Naive thymus-derived CD4-positive, alpha-beta T cell (primary cell): ENCODE results near the gene PSD4. TPM values are rescaled to one million over a fixed set of nuclear protein-coding genes. Genes with fewer than 3 reads are reported as not detected.

Experiments used
- ATAC-seq: fragments of 150-1000 bp; cut with Tn5 transposase; 2 replicates; pipeline ENCODE4 v1.10.0; 2021; ENCODE audit warnings: mild to moderate bottlenecking, moderate library complexity
- CTCF ChIA-PET: fragments of 350-600 bp; sonication (Branson Sonifier 250); formaldehyde crosslinking; loops from one replicate; lab custom pipeline; 2021; ENCODE audit warnings: antibody characterized with exemption; lab: Charles Lee
- POLR2A ChIA-PET: fragments of 350-600 bp; sonication (Branson Sonifier 250); formaldehyde crosslinking; loops from one replicate; lab custom pipeline; 2021; ENCODE audit warnings: antibody characterized with exemption, inconsistent platforms; lab: Charles Lee
- DNase-seq, 9 donors: peaks; one replicate each; pipeline versions ENCODE4 v3.0.0 to v3.0.0-alpha.2; 2020 to 2022; ENCODE audit warnings: mixed read lengths in 1 of 9
- H3K27ac ChIP-seq: one replicate; pipeline ENCODE4 v1.7.0; 2013; ENCODE audit warnings: mild to moderate bottlenecking, low read depth, low read length, moderate library complexity
- H3K27me3 ChIP-seq, 2 donors: one replicate each; pipeline ENCODE4 v1.7.0; 2013; ENCODE audit warnings: low read length in 2 of 2, mild to moderate bottlenecking in 2 of 2, moderate library complexity in 2 of 2; ENCODE audit not compliant: control insufficient read depth in 2 of 2, insufficient read depth in 2 of 2
- H3K36me3 ChIP-seq, 3 experiments: 1 replicate in 2 of 3; 2 replicates in 1 of 3; pipeline ENCODE4 v1.7.0; 2013; ENCODE audit warnings: low read length in 3 of 3, mild to moderate bottlenecking in 3 of 3, moderate library complexity in 1 of 3; ENCODE audit not compliant: insufficient read depth in 3 of 3, control insufficient read depth in 2 of 3
- H3K4me1 ChIP-seq, 2 donors: one replicate each; pipeline ENCODE4 v1.7.0; 2013; ENCODE audit warnings: low read length in 2 of 2, mild to moderate bottlenecking in 2 of 2, moderate library complexity in 1 of 2; ENCODE audit not compliant: control insufficient read depth in 2 of 2, insufficient read depth in 2 of 2
- H3K4me3 ChIP-seq: 2 replicates; pipeline ENCODE4 v1.7.0; 2013; ENCODE audit warnings: mild to moderate bottlenecking, low read length
- H3K9me3 ChIP-seq, 3 experiments: 1 replicate in 2 of 3; 2 replicates in 1 of 3; pipeline ENCODE4 v1.7.0; 2013; ENCODE audit warnings: low read length in 3 of 3; ENCODE audit not compliant: control insufficient read depth in 2 of 3
- H3K27ac Mint-ChIP-seq, 9 donors: one replicate each; pipeline ENCODE4 v1.8.0; 2020 to 2022; ENCODE audit warnings: mixed read lengths in 9 of 9, mild to moderate bottlenecking in 8 of 9, moderate library complexity in 5 of 9, inconsistent platforms in 2 of 9
- H3K27me3 Mint-ChIP-seq, 5 donors: one replicate each; pipeline ENCODE4 v1.8.0; 2021 to 2022; ENCODE audit warnings: mixed read lengths in 5 of 5, mild to moderate bottlenecking in 1 of 5
- H3K36me3 Mint-ChIP-seq, 5 donors: one replicate each; pipeline ENCODE4 v1.8.0; 2020 to 2022; ENCODE audit warnings: mixed read lengths in 5 of 5, mild to moderate bottlenecking in 3 of 5, inconsistent platforms in 1 of 5
- H3K4me1 Mint-ChIP-seq, 7 donors: one replicate each; pipeline ENCODE4 v1.8.0; 2020 to 2022; ENCODE audit warnings: mixed read lengths in 7 of 7, mild to moderate bottlenecking in 3 of 7, inconsistent platforms in 1 of 7
- H3K4me3 Mint-ChIP-seq, 10 donors: one replicate each; pipeline ENCODE4 v1.8.0; 2020 to 2022; ENCODE audit warnings: mild to moderate bottlenecking in 10 of 10, mixed read lengths in 10 of 10, moderate library complexity in 6 of 10, inconsistent platforms in 2 of 10
- H3K9me3 Mint-ChIP-seq, 11 donors: one replicate each; pipeline ENCODE4 v1.8.0; 2020 to 2022; ENCODE audit warnings: mixed read lengths in 11 of 11, mild to moderate bottlenecking in 4 of 11, inconsistent platforms in 1 of 11, moderate library complexity in 1 of 11
- intact Hi-C, 2 donors: fragments of 100-400 bp; cut with micrococcal nuclease; formaldehyde crosslinking; loops; one replicate each; pipeline ENCODE4 v1.15.1; 2023
- polyA plus RNA-seq, 2 donors: library from polyadenylated mRNA; unstranded; fragments of 300-500 nt; fragmentation: Illumina TruSeq; gene quantifications; one replicate each; pipeline ENCODE4 v1.2.3, GENCODE V29; 2021
- total RNA-seq, 6 experiments: library from RNA in 5 of 6; stranded (reverse) in 5 of 6; gene quantifications; 1 replicate in 5 of 6; 2 replicates in 1 of 6; pipeline ENCODE4 v1.2.3 and lab custom pipeline; 2021 to 2026

PSD4 gene
- total and polyA plus RNA-seq, 7 experiments from 2014 or later = 28.0 to 399 (median 112) TPM

- H3K4me3 ChIP-seq = no peak overlapping the region
- no peaks in the 10 kb centered on the region for H3K9me3 ChIP-seq
- ATAC-seq = no peak
- no peaks in the 10 kb centered on the region for H3K27me3 Mint-ChIP-seq
- peaks cover 0 to 2% (median 0%) of the 10 kb centered on the region in 11 donors for H3K9me3 Mint-ChIP-seq
- ChIA-PET POLR2A (interaction anchor here (1.1 to 12.9 kb wide), 4 partner anchors 9 to 17 kb away, joined by 3 to 172 read pairs (median 30); partner anchors contain the start of gene PSD4), CTCF (interaction anchor here (2.4 kb wide), 1 partner anchor 28 kb away, joined by 19 read pairs; no protein-coding TSS in a partner anchor)
- intact Hi-C loops = no loop called here
- H3K27me3 ChIP-seq = no peaks in the 10 kb centered on the region
- H3K27ac ChIP-seq = peak overlapping the region; percentile 87
- H3K36me3 ChIP-seq = no peaks in the 10 kb centered on the region
- no peak for DNase-seq
- H3K27ac Mint-ChIP-seq = peak overlapping the region; percentile 31 to 100 (median 97)
- peaks cover 32 to 64% of the 10 kb centered on the region in 2 donors for H3K4me1 ChIP-seq
- H3K36me3 Mint-ChIP-seq = peaks cover 0 to 10% (median 3%) of the 10 kb centered on the region in 5 donors
- H3K4me1 Mint-ChIP-seq = peaks cover 53 to 83% (median 72%) of the 10 kb centered on the region in 7 donors
- peak overlapping the region in 3 of 10 donors; percentile 26 to 75 (median 49) for H3K4me3 Mint-ChIP-seq
Observed at GRCh38 chr2:113166187-113166645, 7.6 kb upstream of the PSD4 start.

DNA sequence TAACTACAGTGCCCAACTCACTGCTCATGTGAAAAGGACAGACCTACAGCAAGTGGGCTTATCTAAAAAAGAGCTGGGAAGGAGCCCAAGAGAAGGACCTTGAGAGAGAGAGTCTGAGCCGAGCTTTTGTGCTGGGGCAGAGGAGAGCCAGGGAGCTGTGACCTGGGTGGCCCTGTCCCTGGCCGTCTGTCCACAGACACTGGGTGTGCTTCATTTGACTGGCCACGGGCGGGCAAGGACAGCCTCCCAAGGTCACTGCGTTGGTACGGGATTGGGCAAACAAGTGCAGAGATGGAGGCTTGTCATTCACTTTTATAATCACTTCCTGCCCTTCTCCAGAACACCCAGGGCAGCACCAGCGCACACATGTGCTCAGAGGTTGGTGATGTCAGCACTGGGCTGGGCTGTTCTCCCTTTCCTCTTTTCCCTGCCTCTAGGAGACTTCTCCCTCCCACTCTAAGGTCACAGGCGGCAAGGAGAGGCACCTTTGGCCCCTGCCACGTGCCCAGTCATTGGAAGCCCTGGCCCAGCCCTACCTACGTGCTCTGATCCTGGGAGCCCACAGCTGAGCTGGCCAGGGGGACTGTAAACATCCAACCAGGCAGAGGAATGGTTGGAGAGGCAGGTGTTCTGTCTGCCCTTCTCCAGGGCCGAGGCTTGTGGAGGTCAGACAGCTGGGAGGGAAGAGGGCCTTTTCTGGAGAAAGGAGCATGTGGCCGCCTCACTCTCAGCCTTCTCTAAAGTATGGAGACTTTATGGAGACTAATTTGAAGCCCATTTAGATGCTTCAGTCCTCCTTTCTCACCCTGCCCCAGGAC lies 6.4 kb upstream of the PSD4 start:
- Histone ChIP-seq H3K9me3 (no peaks in the 10 kb centered on the region), H3K4me3 (peak overlapping the region; percentile 34), H3K4me1 (peaks cover 40 to 74% of the 10 kb centered on the region in 2 donors), H3K36me3 (no peaks in the 10 kb centered on the region), H3K27me3 (no peaks in the 10 kb centered on the region), H3K27ac (peak overlapping the region; percentile 87)
- H3K4me3 Mint-ChIP-seq = peak overlapping the region; percentile 57 to 87 (median 78)
- H3K4me1 Mint-ChIP-seq = peaks cover 61 to 88% (median 80%) of the 10 kb centered on the region in 7 donors
- ChIA-PET POLR2A (interaction anchor here (0.7 to 12.9 kb wide), 7 partner anchors 8 to 37 kb away, joined by 3 to 172 read pairs (median 4); partner anchors contain the start of gene PSD4), CTCF (interaction anchor here (0.7 to 2.4 kb wide), 6 partner anchors 9 to 87 kb away, joined by 3 to 19 read pairs (median 6); no protein-coding TSS in a partner anchor)
- peak overlapping the region; percentile 88 to 100 (median 97) for H3K27ac Mint-ChIP-seq
- ATAC-seq (peak; percentile 72), DNase-seq (peak in 6 of 9 donors; percentile 38 to 45 (median 41))
- intact Hi-C loops = loop anchor here (1.0 kb wide), 2 partner anchors 8 to 9 kb away; no protein-coding TSS in a partner anchor
- peaks cover 0 to 17% (median 4%) of the 10 kb centered on the region in 5 donors for H3K36me3 Mint-ChIP-seq
- H3K9me3 Mint-ChIP-seq = peaks cover 0 to 4% (median 0%) of the 10 kb centered on the region in 11 donors
- H3K27me3 Mint-ChIP-seq = no peaks in the 10 kb centered on the region

DNA sequence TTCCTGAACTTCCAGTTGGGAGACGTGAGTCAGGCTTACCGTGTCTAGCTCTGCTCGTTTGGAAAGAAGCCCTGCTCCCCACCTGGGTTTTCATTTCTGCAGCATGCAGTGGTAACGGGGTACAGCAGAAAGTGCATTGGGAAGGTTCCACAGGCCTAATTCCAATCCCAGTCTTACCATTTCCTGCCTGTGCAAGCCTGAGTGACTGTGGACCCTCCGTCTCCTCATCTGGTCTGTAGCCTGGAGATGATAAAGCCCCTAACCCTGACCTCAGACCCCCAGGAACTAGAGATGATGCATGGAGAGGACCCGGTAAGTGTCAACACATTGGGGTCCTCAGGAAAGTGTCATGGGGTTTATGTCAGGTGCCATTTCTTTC lies 5.8 kb upstream of the PSD4 start:
- Mint-ChIP-seq H3K27me3 (no peaks in the 10 kb centered on the region), H3K36me3 (peaks cover 0 to 17% (median 4%) of the 10 kb centered on the region in 5 donors), H3K4me1 (peaks cover 61 to 88% (median 80%) of the 10 kb centered on the region in 7 donors), H3K4me3 (peak overlapping the region; percentile 57 to 87 (median 78)), H3K27ac (peak overlapping the region; percentile 88 to 100 (median 97)), H3K9me3 (peaks cover 0 to 4% (median 0%) of the 10 kb centered on the region in 11 donors)
- Histone ChIP-seq H3K4me1 (peaks cover 47 to 74% of the 10 kb centered on the region in 2 donors), H3K36me3 (no peaks in the 10 kb centered on the region), H3K27me3 (no peaks in the 10 kb centered on the region), H3K27ac (peak overlapping the region; percentile 87), H3K9me3 (no peaks in the 10 kb centered on the region), H3K4me3 (peak overlapping the region; percentile 53)
- DNase-seq = no peak
- intact Hi-C loops = loop anchor here (1.0 to 2.0 kb wide), 3 partner anchors 7 to 171 kb away; no protein-coding TSS in a partner anchor
- ATAC-seq = no peak
- POLR2A ChIA-PET = interaction anchor here (0.6 to 12.9 kb wide), 6 partner anchors 11 to 31 kb away, joined by 3 to 172 read pairs (median 4); no protein-coding TSS in a partner anchor
- CTCF ChIA-PET = interaction anchor here (0.6 to 2.4 kb wide), 8 partner anchors 9 to 73 kb away, joined by 3 to 19 read pairs (median 6); no protein-coding TSS in a partner anchor

DNA sequence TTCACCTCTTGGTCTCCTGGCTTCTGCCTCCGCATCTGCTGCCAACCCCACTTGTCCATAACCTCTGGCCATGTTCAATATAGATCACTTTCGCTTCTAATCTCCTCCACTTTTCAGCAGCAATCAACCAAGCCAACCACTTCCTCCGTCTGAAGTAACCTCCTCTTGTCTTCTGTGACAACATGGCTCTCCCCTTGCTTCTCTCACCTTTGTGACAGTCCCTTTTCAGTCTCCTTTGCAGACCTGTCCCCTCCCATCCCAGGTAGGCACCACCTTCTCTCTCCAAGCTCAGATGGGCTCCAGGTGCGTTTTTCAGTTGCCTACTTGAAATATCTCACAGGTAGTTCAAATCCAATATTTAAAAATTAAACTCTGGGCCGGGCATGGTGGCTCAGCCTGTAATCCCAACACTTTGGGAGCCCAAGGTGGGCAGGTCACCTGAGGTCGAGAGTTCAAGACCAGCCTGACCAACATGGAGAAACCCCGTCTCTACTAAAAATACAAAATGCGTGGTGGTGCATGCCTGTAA lies 4.7 kb upstream of the PSD4 start:
- intact Hi-C loops = loop anchor here in 1 of 2 donors (1.0 to 2.0 kb wide), 2 partner anchors 11 to 172 kb away; no protein-coding TSS in a partner anchor

DNA sequence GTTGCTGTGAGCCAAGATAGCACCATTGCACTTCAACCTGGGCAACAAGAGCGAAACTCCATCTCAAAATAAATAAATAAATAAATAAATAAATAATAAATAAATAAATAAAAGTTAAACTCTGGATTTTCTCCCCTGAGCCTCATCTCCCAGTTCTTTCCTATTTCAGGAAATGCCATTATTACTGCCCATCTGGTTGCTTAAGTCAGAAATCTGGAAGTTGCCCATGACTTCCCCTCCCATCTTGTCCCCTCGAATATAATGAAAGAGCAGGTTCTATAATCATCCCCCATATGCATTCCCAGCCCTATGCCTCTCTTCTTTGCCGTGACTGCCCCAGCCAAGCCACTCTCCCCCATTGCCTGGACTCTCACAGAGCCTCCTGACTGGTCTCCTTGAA lies 4.2 kb upstream of the PSD4 start:
- no peaks in the 10 kb centered on the region for H3K9me3 ChIP-seq
- H3K27ac ChIP-seq = no peak overlapping the region
- POLR2A ChIA-PET = interaction anchor here (12.9 kb wide), 1 partner anchor 12 kb away, joined by 172 read pairs; no protein-coding TSS in a partner anchor
- peaks cover 0 to 2% (median 0%) of the 10 kb centered on the region in 5 donors for H3K27me3 Mint-ChIP-seq
- no peaks in the 10 kb centered on the region for H3K36me3 ChIP-seq
- H3K4me3 Mint-ChIP-seq = peak overlapping the region; percentile 4 to 78 (median 67)
- intact Hi-C loops = loop anchor here in 1 of 2 donors (1.0 to 2.0 kb wide), 2 partner anchors 11 to 173 kb away; no protein-coding TSS in a partner anchor
- no peak overlapping the region for H3K4me3 ChIP-seq
- H3K9me3 Mint-ChIP-seq = peaks cover 0 to 4% (median 0%) of the 10 kb centered on the region in 11 donors
- peaks cover 0 to 31% (median 4%) of the 10 kb centered on the region in 5 donors for H3K36me3 Mint-ChIP-seq
- ATAC-seq (no peak), DNase-seq (no peak)
- peaks cover 61 to 88% (median 81%) of the 10 kb centered on the region in 7 donors for H3K4me1 Mint-ChIP-seq
- H3K27ac Mint-ChIP-seq = peak overlapping the region; percentile 76 to 99 (median 92)
- H3K27me3 ChIP-seq = no peaks in the 10 kb centered on the region
- H3K4me1 ChIP-seq = peaks cover 54 to 79% of the 10 kb centered on the region in 2 donors
- CTCF ChIA-PET = interaction anchor here (0.7 to 1.4 kb wide), 3 partner anchors 11 to 181 kb away, joined by 3 to 4 read pairs (median 3); no protein-coding TSS in a partner anchor

More for the DNA sequence above, 4.7 kb upstream of the PSD4 start:
- Histone ChIP-seq H3K27me3 (no peaks in the 10 kb centered on the region), H3K36me3 (no peaks in the 10 kb centered on the region), H3K27ac (peak overlapping the region; percentile 87), H3K4me1 (peaks cover 54 to 79% of the 10 kb centered on the region in 2 donors), H3K9me3 (no peaks in the 10 kb centered on the region), H3K4me3 (peak overlapping the region; percentile 53)
- H3K4me3 Mint-ChIP-seq = peak overlapping the region; percentile 57 to 87 (median 78)
- H3K27ac Mint-ChIP-seq = peak overlapping the region; percentile 88 to 100 (median 97)
- DNase-seq (peak in 7 of 9 donors; percentile 49 to 68 (median 62)), ATAC-seq (peak; percentile 58)
- H3K36me3 Mint-ChIP-seq = peaks cover 0 to 26% (median 4%) of the 10 kb centered on the region in 5 donors
- peaks cover 66 to 93% (median 86%) of the 10 kb centered on the region in 7 donors for H3K4me1 Mint-ChIP-seq
- H3K9me3 Mint-ChIP-seq = peaks cover 0 to 4% (median 0%) of the 10 kb centered on the region in 11 donors
- ChIA-PET CTCF (interaction anchor here (0.7 to 1.4 kb wide), 3 partner anchors 11 to 182 kb away, joined by 3 to 4 read pairs (median 3); no protein-coding TSS in a partner anchor), POLR2A (interaction anchor here (1.5 to 12.9 kb wide), 3 partner anchors 11 to 30 kb away, joined by 4 to 172 read pairs (median 6); no protein-coding TSS in a partner anchor)
- peaks cover 0 to 2% (median 0%) of the 10 kb centered on the region in 5 donors for H3K27me3 Mint-ChIP-seq
